CD4-positive, alpha-beta T cell (primary cell): ENCODE measurements around the gene NRAP. TPM values are rescaled to one million over a fixed set of nuclear protein-coding genes. Genes with fewer than 3 reads are reported as not detected.

Source experiments
- ATAC-seq: fragments of 200-7000 bp; cut with Tn5 transposase; one replicate; pipeline ENCODE4 v1.10.0; 2022; ENCODE audit warnings: mild to moderate bottlenecking; ENCODE audit not compliant: poor library complexity
- CTCF ChIA-PET: fragments of 350-600 bp; sonication (Branson Sonifier 250); formaldehyde crosslinking; loops from one replicate; lab custom pipeline; 2021; ENCODE audit warnings: antibody characterized with exemption, inconsistent platforms; lab: Charles Lee
- POLR2A ChIA-PET: fragments of 350-600 bp; sonication (Branson Sonifier 250); formaldehyde crosslinking; loops from one replicate; lab custom pipeline; 2021; ENCODE audit warnings: antibody characterized with exemption, inconsistent platforms; lab: Charles Lee
- DNase-seq, 14 experiments: peaks; one replicate each; pipeline ENCODE4 v3.0.0-alpha.2; 2013 to 2020; ENCODE audit warnings: mixed read lengths in 2 of 14
- H3K27ac ChIP-seq, 2 donors: one replicate each; pipeline versions ENCODE4 v1.5.1 to v1.7.0; 2013; ENCODE audit warnings: low read length in 2 of 2, low read depth in 1 of 2, mild to moderate bottlenecking in 1 of 2
- H3K27me3 ChIP-seq, 2 experiments: 1 replicate in 1 of 2; 2 replicates in 1 of 2; pipeline versions ENCODE4 v1.6.1 to v1.7.0; 2013; ENCODE audit warnings: low read length in 2 of 2, control low read depth in 1 of 2, mild to moderate bottlenecking in 1 of 2, moderate library complexity in 1 of 2; ENCODE audit not compliant: insufficient read depth in 2 of 2, control insufficient read depth in 1 of 2
- H3K36me3 ChIP-seq: one replicate; pipeline ENCODE4 v1.6.1; 2013; ENCODE audit warnings: low read length, control low read depth; ENCODE audit not compliant: insufficient read depth
- H3K4me1 ChIP-seq: one replicate; pipeline ENCODE4 v1.6.1; 2013; ENCODE audit warnings: low read length, control low read depth; ENCODE audit not compliant: insufficient read depth
- H3K4me3 ChIP-seq: one replicate; pipeline ENCODE4 v1.5.1; 2013; ENCODE audit warnings: mild to moderate bottlenecking, low read length, moderate library complexity
- H3K9me3 ChIP-seq, 2 experiments: 1 replicate in 1 of 2; 2 replicates in 1 of 2; pipeline versions ENCODE4 v1.6.1 to v1.7.0; 2013; ENCODE audit warnings: low read length in 2 of 2, mild to moderate bottlenecking in 2 of 2, control low read depth in 1 of 2, moderate library complexity in 1 of 2; ENCODE audit not compliant: control insufficient read depth in 1 of 2, insufficient read depth in 1 of 2
- H3K27ac Mint-ChIP-seq: one replicate; pipeline ENCODE4 v1.8.0; 2020; ENCODE audit warnings: mixed read lengths
- H3K27me3 Mint-ChIP-seq: one replicate; pipeline ENCODE4 v1.8.0; 2021; ENCODE audit warnings: mixed read lengths
- H3K36me3 Mint-ChIP-seq: one replicate; pipeline ENCODE4 v1.8.0; 2021; ENCODE audit warnings: low read depth, mixed read lengths
- H3K4me1 Mint-ChIP-seq: one replicate; pipeline ENCODE4 v1.8.0; 2021; ENCODE audit warnings: low read depth, mixed read lengths
- H3K4me3 Mint-ChIP-seq: one replicate; pipeline ENCODE4 v1.8.0; 2020; ENCODE audit warnings: mild to moderate bottlenecking, mixed read lengths
- H3K9me3 Mint-ChIP-seq: one replicate; pipeline ENCODE4 v1.8.0; 2020; ENCODE audit warnings: mixed read lengths
- intact Hi-C, 2 experiments: fragments of 100-400 bp; cut with DNase I in 1 of 2; cut with micrococcal nuclease in 1 of 2; formaldehyde crosslinking; loops; one replicate each; pipeline versions ENCODE4 v1.15.1 to v1.9.0; 2023 to 2025; cut with DNase I, micrococcal nuclease
- total RNA-seq, 174 experiments: library from RNA in 2 of 174; stranded (reverse) in 2 of 174; gene quantifications; one replicate each; pipeline ENCODE4 v1.2.3 and lab custom pipeline; 2021 to 2026
- TF ChIP-seq, protein P1 (sequence below): fragments of 200-600 bp; IDR thresholded peaks from one replicate; pipeline ENCODE4 v1.8.0; 2022; ENCODE audit warnings: antibody characterized with exemption, mild to moderate bottlenecking

NRAP gene
- total RNA-seq, 2 experiments from 2014 or later = not detected

DNA sequence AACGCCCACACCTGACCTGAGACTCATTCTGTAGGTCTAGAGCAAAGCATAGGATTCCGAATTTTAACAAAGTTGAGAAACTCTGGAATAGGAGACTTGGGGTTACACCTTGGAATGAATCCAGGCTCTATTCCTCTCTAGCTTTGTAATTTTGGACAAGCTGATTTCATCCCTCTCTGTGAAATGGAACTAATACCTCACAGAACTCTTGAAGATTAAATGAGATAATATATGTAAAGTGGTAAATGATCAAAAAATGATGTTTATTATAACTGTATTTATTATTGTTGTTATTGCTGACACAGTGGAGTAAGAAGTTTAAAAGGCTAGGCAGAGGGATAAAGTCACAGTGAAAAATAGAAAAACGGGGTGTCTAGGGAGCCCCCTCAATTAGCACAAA is 48.2 kb upstream of the NRAP start:
- H3K36me3 ChIP-seq = peaks cover 25% of the 10 kb centered on the region
- H3K9me3 ChIP-seq = no peaks in the 10 kb centered on the region
- CTCF ChIA-PET = no interaction called here
- POLR2A ChIA-PET = interaction anchor here (0.5 kb wide), 1 partner anchor 21 kb away, joined by 3 read pairs; no protein-coding TSS in a partner anchor
- DNase-seq (no peak), ATAC-seq (no peak)
- H3K4me1 Mint-ChIP-seq = peaks cover 34% of the 10 kb centered on the region
- no peak overlapping the region for H3K4me3 Mint-ChIP-seq
- no peaks in the 10 kb centered on the region for H3K27me3 Mint-ChIP-seq
- intact Hi-C loops = no loop called here
- H3K27ac ChIP-seq = no peak overlapping the region
- H3K9me3 Mint-ChIP-seq = no peaks in the 10 kb centered on the region
- H3K4me3 ChIP-seq = no peak overlapping the region
- H3K27me3 ChIP-seq = no peaks in the 10 kb centered on the region
- H3K36me3 Mint-ChIP-seq = peaks cover 55% of the 10 kb centered on the region
- H3K27ac Mint-ChIP-seq = no peak overlapping the region
- TF ChIP-seq, protein P1, sequence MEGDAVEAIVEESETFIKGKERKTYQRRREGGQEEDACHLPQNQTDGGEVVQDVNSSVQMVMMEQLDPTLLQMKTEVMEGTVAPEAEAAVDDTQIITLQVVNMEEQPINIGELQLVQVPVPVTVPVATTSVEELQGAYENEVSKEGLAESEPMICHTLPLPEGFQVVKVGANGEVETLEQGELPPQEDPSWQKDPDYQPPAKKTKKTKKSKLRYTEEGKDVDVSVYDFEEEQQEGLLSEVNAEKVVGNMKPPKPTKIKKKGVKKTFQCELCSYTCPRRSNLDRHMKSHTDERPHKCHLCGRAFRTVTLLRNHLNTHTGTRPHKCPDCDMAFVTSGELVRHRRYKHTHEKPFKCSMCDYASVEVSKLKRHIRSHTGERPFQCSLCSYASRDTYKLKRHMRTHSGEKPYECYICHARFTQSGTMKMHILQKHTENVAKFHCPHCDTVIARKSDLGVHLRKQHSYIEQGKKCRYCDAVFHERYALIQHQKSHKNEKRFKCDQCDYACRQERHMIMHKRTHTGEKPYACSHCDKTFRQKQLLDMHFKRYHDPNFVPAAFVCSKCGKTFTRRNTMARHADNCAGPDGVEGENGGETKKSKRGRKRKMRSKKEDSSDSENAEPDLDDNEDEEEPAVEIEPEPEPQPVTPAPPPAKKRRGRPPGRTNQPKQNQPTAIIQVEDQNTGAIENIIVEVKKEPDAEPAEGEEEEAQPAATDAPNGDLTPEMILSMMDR = no peak
- H3K4me1 ChIP-seq = peaks cover 11% of the 10 kb centered on the region

DNA sequence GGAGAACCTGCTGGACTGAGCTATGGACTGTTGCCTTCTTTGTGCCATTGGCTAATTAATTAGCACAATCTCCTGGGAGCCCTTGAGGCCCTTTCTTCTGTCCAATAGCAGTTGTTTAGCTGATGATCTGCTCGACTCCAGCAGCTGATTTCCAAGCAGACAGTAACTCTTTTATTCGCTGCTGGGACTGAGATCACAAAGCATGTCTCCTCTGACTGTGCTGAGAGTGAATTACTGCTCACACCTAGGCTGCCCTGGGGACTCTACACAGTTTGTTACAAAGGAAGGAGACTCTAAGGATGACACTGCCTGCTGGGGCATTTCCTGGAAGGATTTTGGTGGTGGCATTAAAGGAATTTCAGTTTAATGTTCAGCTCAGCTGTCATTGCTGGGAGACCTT is 47.3 kb upstream of the NRAP start:
- no peak overlapping the region for H3K4me3 ChIP-seq
- CTCF ChIA-PET = no interaction called here
- H3K9me3 ChIP-seq = no peaks in the 10 kb centered on the region
- POLR2A ChIA-PET = no interaction called here
- H3K36me3 Mint-ChIP-seq = peaks cover 46% of the 10 kb centered on the region
- intact Hi-C loops = no loop called here
- H3K4me1 Mint-ChIP-seq = peaks cover 43% of the 10 kb centered on the region
- no peak overlapping the region for H3K27ac ChIP-seq
- H3K27ac Mint-ChIP-seq = no peak overlapping the region
- TF ChIP-seq, protein P1 = no peak
- H3K9me3 Mint-ChIP-seq = no peaks in the 10 kb centered on the region
- ATAC-seq (no peak), DNase-seq (no peak)
- no peaks in the 10 kb centered on the region for H3K27me3 Mint-ChIP-seq
- peaks cover 25% of the 10 kb centered on the region for H3K36me3 ChIP-seq
- peaks cover 17% of the 10 kb centered on the region for H3K4me1 ChIP-seq
- H3K4me3 Mint-ChIP-seq = no peak overlapping the region
- no peaks in the 10 kb centered on the region for H3K27me3 ChIP-seq

DNA sequence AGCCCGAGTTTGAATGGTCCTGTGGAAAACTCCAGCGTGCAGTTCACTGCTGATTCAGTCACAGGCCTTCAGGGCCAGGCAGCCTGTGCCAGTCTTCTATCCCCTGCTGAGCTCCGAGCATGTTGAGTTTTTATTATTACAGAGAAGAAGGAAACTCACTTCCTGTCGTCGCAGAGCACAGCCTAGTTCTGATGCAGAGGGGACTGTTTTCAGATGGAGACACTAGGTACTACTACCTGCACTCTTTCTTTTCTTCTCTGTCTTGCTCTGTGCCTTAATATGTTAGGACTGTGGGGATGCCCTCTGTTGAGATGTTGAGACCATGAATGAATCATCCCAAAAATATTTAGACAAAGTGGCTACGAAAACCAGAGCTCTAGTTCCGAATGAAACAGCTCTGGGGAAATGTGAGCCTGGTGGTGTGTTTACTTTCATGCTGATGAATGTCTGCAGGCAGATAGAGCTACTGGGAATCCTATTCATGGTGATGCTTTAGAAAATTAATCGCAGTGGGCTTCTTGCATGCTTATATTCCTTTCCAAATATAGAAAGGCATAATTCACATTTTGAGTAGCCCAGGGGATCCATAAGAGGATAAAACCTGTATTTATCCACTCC is 45.5 kb upstream of the NRAP start:
- no peak overlapping the region for H3K27ac Mint-ChIP-seq
- no peak overlapping the region for H3K4me3 ChIP-seq

More for the DNA sequence above, 45.5 kb upstream of the NRAP start:
- DNase-seq = no peak
- ATAC-seq = no peak
- no peak overlapping the region for H3K27ac ChIP-seq
- H3K36me3 ChIP-seq = peaks cover 25% of the 10 kb centered on the region
- no peaks in the 10 kb centered on the region for H3K9me3 ChIP-seq
- peaks cover 20% of the 10 kb centered on the region for H3K4me1 ChIP-seq
- no peaks in the 10 kb centered on the region for H3K9me3 Mint-ChIP-seq
- H3K4me1 Mint-ChIP-seq = peaks cover 44% of the 10 kb centered on the region
- TF ChIP-seq, protein P1 = no peak
- H3K4me3 Mint-ChIP-seq = no peak overlapping the region
- intact Hi-C loops = no loop called here
- POLR2A ChIA-PET = no interaction called here
- CTCF ChIA-PET = interaction anchor here (1.3 kb wide), 1 partner anchor 10 kb away, joined by 4 read pairs; no protein-coding TSS in a partner anchor
- H3K36me3 Mint-ChIP-seq = peaks cover 33% of the 10 kb centered on the region
- no peaks in the 10 kb centered on the region for H3K27me3 ChIP-seq
- H3K27me3 Mint-ChIP-seq = no peaks in the 10 kb centered on the region
